Effector CD4-positive, alpha-beta T cell (primary cell): ENCODE measurements around the gene CEACAM20.
"Not testable (repeated sequence)": the region's sequence is repeated elsewhere in the genome, so short reads cannot be mapped to it uniquely, and the experiment has no call there.

ENCODE experiments used
- DNase-seq: peaks from one replicate; pipeline ENCODE4 v3.0.0-alpha.2; 2020

CEACAM20 gene

DNA sequence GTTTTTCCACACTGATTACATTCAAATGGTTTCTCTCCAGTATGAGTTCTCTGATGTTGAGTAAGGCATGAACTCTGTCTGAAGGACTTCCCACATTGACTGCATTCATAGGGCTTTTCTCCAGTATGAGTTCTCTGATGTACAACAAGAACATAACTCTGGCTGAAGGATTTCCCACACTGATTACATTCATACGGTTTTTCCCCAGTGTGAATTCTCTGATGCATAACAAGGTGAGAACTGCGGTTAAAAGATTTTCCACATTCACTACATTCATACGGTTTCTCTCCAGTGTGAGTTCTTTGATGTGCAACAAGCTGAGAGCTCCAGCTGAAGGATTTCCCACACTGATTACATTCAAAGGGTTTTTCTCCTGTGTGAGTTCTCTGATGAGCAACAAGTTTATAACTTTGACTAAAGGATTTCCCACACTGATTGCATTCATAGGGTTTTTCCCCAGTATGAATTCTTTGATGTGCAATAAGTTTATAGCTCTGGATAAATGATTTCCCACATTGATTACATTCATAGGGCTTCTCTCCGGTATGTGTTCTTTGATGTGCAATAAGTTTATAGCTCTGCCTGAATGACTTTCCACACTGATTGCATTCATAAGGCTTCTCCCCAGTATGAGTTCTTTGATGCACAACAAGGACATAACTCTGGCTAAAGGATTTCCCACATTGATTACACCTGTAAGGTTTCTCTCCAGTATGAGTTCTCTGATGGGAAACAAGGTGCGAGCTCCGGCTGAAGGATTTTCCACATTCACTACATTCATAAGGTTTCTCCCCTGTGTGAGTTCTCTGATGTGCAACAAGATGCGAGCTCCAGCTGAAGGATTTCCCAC is 52.7 kb downstream of the CEACAM20 start:
- no peak for DNase-seq

DNA sequence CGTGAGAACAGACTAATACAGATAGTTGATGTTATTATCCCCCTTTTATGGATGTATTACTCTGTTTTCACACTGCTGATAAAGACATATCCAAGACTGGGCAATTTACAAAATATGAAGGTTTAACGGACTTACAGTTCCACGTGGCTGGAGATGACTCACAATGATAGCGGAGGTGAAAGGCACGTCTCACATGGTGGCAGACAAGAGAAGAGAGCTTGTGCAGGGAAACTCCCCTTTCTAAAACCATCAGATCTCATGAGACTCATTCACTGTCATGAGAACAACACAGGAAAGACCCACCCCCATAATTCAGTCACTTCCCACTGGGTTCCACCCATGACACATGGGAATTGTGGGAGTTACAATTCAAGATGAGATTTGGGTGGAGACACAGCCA is 60.7 kb downstream of the CEACAM20 start:
- not testable (repeated sequence) for DNase-seq

DNA sequence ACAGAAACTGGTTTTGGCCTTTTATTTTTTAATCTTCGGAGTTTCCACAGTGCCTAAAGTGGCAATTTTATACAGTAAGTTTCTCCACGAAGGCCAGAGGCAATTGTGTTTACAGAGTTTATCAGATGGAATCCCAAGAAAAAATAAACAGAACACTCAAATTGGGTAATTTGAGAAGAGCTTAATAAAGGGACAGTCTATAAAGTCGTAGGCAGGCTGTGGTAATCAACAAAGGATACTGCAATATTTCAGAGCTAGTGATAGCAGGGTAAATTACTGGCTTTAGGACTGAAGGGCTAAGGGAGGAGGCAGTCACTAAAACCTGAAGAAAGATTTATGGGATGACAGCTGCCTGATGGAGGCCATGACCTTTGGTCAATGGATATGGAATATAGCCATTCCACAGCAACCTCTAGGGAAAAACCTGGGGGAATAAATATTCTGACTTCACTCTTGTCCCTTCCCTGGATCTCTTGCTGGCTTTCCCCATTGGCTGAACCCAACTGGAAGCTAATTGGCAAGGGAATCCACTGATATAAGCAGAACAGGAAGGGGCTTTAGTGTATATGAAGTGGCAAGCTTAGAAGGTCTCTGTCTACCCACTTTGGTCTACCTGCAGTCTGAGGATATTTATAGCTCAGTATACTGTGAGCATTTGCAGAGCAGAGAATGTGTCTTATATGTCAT is 66.7 kb downstream of the CEACAM20 start:
- not testable (repeated sequence) for DNase-seq
